DND-41 (cell line): ENCODE data around the gene ADD1.

Experiments
- ATAC-seq: fragments of 200-7000 bp; cut with Tn5 transposase; 3 replicates; pipeline ENCODE4 v1.9.1; 2021; ENCODE audit warnings: low read depth; ENCODE audit not compliant: insufficient read depth
- DNase-seq: peaks from one replicate; pipeline ENCODE4 v3.0.0-alpha.2; 2020
- H2AFZ ChIP-seq: 2 replicates; pipeline ENCODE4 v1.6.0; 2012; ENCODE audit warnings: low read depth, low read length
- H3K27ac ChIP-seq: 2 replicates; pipeline ENCODE4 v1.5.1; 2012; ENCODE audit warnings: low read length, inconsistent platforms
- H3K27me3 ChIP-seq: fragments of 200-600 bp; sonication (generic); 2 replicates; pipeline ENCODE4 v1.6.0; 2012; ENCODE audit warnings: low read length, mild to moderate bottlenecking, inconsistent platforms; ENCODE audit not compliant: insufficient read depth, poor library complexity
- H3K36me3 ChIP-seq: 2 replicates; pipeline ENCODE4 v1.5.1; 2012; ENCODE audit warnings: low read length, inconsistent platforms; ENCODE audit not compliant: insufficient read depth
- H3K4me1 ChIP-seq: 2 replicates; pipeline ENCODE4 v1.5.1; 2012; ENCODE audit warnings: mild to moderate bottlenecking, low read length; ENCODE audit not compliant: insufficient read depth
- H3K4me2 ChIP-seq: 2 replicates; pipeline ENCODE4 v1.6.0; 2012; ENCODE audit warnings: mild to moderate bottlenecking, moderate library complexity, low read length, inconsistent platforms; ENCODE audit not compliant: insufficient read depth
- H3K4me3 ChIP-seq, 2 experiments: fragments of 200-600 bp in 1 of 2; shearing (Covaris generic) in 1 of 2; 2 replicates each; pipeline ENCODE4 v1.5.1; 2012 to 2016; ENCODE audit warnings: inconsistent platforms in 2 of 2, low read length in 2 of 2, mild to moderate bottlenecking in 2 of 2, low read depth in 1 of 2, moderate library complexity in 1 of 2
- H3K79me2 ChIP-seq: 2 replicates; pipeline ENCODE4 v1.6.0; 2012; ENCODE audit warnings: low read length, inconsistent platforms; ENCODE audit not compliant: insufficient read depth
- H3K9ac ChIP-seq: 2 replicates; pipeline ENCODE4 v1.6.0; 2012; ENCODE audit warnings: low read depth, mild to moderate bottlenecking, inconsistent platforms, low read length, moderate library complexity
- H3K9me3 ChIP-seq: 2 replicates; pipeline ENCODE4 v1.5.1; 2012; ENCODE audit warnings: low read length, moderate library complexity, mild to moderate bottlenecking, inconsistent platforms; ENCODE audit not compliant: insufficient read depth, severe bottlenecking
- H4K20me1 ChIP-seq: 2 replicates; pipeline ENCODE4 v1.6.0; 2012; ENCODE audit warnings: low read length; ENCODE audit not compliant: insufficient read depth
- CTCF ChIP-seq: IDR thresholded peaks from 2 replicates; pipeline ENCODE4 v1.5.1; 2012; ENCODE audit warnings: borderline replicate concordance, low read length, moderate library complexity, mild to moderate bottlenecking; ENCODE audit not compliant: poor library complexity, severe bottlenecking; ENCODE audit errors: extremely low read depth
- EZH2 ChIP-seq: IDR thresholded peaks from 3 replicates; pipeline ENCODE4 v1.6.1; 2012; ENCODE audit warnings: borderline replicate concordance, low read depth, mild to moderate bottlenecking, moderate library complexity, low read length, inconsistent platforms; ENCODE audit not compliant: severe bottlenecking

ADD1 gene

GRCh38 chr4:2812612-2813354 is 30.9 kb upstream of the ADD1 start:
- Histone ChIP-seq H3K27me3 (no peaks in the 10 kb centered on the region), H2AFZ (no peak overlapping the region), H3K4me1 (peaks cover 22% of the 10 kb centered on the region), H3K9me3 (no peaks in the 10 kb centered on the region), H4K20me1 (no peaks in the 10 kb centered on the region), H3K9ac (peak overlapping the region; percentile 53), H3K4me3 (peak overlapping the region in 1 of 2 experiments; percentile 47; a peak in 2 of 4 replicates), H3K79me2 (no peaks in the 10 kb centered on the region), H3K27ac (peak overlapping the region; percentile 68), H3K36me3 (no peaks in the 10 kb centered on the region), H3K4me2 (peak overlapping the region; percentile 53)
- no peak for TF ChIP-seq CTCF
- no peak for TF ChIP-seq EZH2
- ATAC-seq, result peak; percentile 42
- peak; percentile 48 for DNase-seq

GRCh38 chr4:2813446-2814405 is 29.9 kb upstream of the ADD1 start:
- H3K36me3 ChIP-seq, result no peaks in the 10 kb centered on the region
- no peak for TF ChIP-seq CTCF
- TF ChIP-seq EZH2, result no peak
- no peaks in the 10 kb centered on the region for H3K9me3 ChIP-seq
- H3K27me3 ChIP-seq, result no peaks in the 10 kb centered on the region
- DNase-seq, result no peak
- no peak overlapping the region for H2AFZ ChIP-seq
- H3K4me3 ChIP-seq, result no peak overlapping the region
- no peak overlapping the region for H3K9ac ChIP-seq
- H3K4me1 ChIP-seq, result peaks cover 22% of the 10 kb centered on the region
- no peak overlapping the region for H3K27ac ChIP-seq
- H3K79me2 ChIP-seq, result no peaks in the 10 kb centered on the region
- 0 out of 2 replicates have a peak overlapping the region, but pooled peaks have one; percentile 53 for H3K4me2 ChIP-seq
- ATAC-seq, result no peak
- no peaks in the 10 kb centered on the region for H4K20me1 ChIP-seq

- no peaks in the 10 kb centered on the region for H4K20me1 ChIP-seq
- H3K27me3 ChIP-seq, result no peaks in the 10 kb centered on the region
- H3K4me3 ChIP-seq, result no peak overlapping the region
- no peak overlapping the region for H3K27ac ChIP-seq
- no peak for TF ChIP-seq EZH2
- no peak for TF ChIP-seq CTCF
- H3K36me3 ChIP-seq, result no peaks in the 10 kb centered on the region
- no peaks in the 10 kb centered on the region for H3K9me3 ChIP-seq
- ATAC-seq (no peak), DNase-seq (no peak)
- no peak overlapping the region for H3K4me2 ChIP-seq
- H2AFZ ChIP-seq, result no peak overlapping the region
- no peaks in the 10 kb centered on the region for H3K79me2 ChIP-seq
- no peak overlapping the region for H3K9ac ChIP-seq
- H3K4me1 ChIP-seq, result peaks cover 22% of the 10 kb centered on the region
Measured at GRCh38 chr4:2814627-2815270, 28.9 kb upstream of the ADD1 start.
